HG02610 (cell line): ENCODE data around the gene EEFSEC.

Experiments
- ATAC-seq: cut with Tn5 transposase; IDR thresholded peaks from one replicate; pipeline ENCODE4 v1.9.1; 2021; ENCODE audit warnings: mild to moderate bottlenecking, moderate library complexity; ENCODE audit not compliant: unreplicated experiment

EEFSEC gene, protein sequence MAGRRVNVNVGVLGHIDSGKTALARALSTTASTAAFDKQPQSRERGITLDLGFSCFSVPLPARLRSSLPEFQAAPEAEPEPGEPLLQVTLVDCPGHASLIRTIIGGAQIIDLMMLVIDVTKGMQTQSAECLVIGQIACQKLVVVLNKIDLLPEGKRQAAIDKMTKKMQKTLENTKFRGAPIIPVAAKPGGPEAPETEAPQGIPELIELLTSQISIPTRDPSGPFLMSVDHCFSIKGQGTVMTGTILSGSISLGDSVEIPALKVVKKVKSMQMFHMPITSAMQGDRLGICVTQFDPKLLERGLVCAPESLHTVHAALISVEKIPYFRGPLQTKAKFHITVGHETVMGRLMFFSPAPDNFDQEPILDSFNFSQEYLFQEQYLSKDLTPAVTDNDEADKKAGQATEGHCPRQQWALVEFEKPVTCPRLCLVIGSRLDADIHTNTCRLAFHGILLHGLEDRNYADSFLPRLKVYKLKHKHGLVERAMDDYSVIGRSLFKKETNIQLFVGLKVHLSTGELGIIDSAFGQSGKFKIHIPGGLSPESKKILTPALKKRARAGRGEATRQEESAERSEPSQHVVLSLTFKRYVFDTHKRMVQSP

GRCh38 chr3:128153156-128154041, at the start of gene EEFSEC:
TSS of gene EEFSEC (plus strand) at chr3:128153481. CDS start at chr3:128153508, 27 bp downstream.
- ATAC-seq, result peak; percentile 87

GRCh38 chr3:128107834-128108233, 45.4 kb upstream of the EEFSEC start:
- ATAC-seq, result no peak

DNA sequence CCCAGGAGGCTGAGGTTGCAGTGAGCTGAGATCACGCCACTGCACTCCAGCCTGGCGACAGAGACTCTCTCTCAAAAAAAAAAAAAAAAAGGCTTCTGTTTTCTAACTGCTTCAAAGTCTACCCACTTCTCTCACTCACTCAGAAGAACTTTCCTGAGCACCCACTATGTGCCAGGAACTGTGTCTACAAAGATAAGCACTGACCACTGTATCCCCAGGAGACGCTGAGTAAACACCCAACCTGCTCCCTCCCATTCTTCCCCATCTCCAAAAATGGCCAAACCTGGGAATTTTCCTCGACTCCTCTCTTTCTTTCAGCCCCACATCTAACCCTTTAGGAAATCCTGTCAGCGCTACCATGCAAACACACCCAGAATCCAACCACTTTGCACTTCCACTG, 42.1 kb upstream of the EEFSEC start:
- ATAC-seq, result no peak

GRCh38 chr3:128112357-128112968, 40.8 kb upstream of the EEFSEC start:
- no peak for ATAC-seq

DNA sequence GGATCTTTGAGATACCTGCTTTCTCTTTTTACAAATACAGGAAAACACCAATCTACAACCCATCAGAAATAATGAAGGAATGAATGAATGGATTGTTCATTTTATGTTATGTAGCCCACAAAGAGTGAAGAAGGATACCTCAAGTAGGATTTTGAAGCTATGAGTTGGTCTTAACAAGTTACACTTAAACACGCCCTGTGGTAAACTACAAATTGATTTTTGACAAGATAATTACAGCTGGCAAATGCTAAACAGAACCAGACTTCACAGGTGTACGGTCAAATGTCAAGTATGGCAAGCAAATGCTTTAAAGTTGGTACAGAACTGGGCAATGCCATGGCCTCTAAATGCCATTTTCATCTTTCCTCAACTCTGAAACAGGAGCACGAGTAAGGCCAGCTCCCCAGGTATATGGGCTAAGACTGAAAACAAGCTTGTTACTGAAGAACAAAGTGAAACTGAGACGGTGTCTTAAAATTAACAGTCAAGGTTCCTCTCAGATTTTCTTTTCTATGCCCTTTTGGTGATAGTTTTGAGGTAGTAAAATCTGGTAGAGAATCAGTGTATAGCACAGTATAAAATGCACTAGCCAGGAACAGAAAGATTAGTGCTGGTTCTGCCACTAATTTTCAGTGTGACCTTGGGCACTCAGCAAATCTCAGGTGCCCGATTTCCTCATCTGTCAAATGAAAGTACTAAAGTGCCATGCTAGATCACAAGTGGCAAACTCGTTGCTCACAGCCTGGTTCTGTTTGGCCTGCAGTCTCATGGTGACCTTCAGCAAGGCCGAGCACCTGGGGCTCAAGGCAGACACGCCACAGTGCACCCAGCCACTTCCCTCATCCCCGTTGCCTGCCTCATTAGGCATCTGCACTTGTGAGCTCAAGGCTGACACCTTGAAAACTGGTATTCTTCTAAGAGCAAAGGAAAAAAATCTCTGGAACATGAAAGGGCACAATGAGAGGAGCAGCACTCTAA, 39.2 kb upstream of the EEFSEC start:
- ATAC-seq, result no peak

GRCh38 chr3:128122013-128122412, 31.3 kb upstream of the EEFSEC start:
- ATAC-seq, result no peak

- no peak for ATAC-seq
Measured at GRCh38 chr3:128123156-128123537, 30.1 kb upstream of the EEFSEC start.

DNA sequence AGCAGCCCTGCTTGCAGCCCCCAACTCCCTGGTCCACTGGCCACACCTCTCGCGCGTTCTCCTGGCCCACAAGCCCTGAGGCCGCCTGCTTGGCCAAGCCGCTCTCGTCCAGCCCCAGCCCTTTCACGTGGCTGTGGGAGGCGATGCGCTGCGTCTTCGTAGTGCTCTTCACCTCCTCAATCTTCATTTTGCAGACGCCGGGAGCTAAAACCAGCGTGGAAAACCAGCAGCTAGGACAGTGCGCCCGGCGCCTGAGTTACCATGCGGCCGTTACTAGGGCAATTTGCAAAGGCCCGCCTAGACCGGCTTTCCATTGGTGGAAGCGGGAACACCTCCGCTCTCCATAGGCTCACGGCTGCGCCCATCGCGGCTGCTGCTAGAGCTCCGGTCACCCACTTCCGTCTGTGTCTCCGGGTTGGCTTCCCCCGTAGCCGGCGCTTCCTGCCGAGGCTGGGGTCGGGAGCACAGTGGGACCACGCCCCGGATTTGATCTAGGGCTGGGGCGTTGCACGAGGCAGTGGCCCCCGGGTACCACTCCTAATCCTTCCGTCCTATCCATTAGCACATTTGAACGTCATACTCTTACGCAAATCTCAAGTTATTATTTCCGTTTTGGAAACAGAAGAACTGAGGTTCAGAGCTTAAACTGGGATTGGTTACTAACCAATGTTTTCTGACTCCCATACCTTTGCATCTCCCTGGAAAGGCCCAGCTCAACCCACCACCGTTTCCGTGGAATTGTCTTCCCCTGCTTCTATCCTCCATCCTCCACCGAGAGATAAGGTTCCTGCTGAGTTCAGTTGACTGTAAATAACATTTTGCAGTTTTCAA, 29.5 kb upstream of the EEFSEC start, which contains the start of gene RUVBL1:
RUVBL1 (minus strand) TSS at position 275 of the 831 bp plus-strand sequence; CDS start at position 187, 88 bp downstream.
- peak; percentile 99 for ATAC-seq

DNA sequence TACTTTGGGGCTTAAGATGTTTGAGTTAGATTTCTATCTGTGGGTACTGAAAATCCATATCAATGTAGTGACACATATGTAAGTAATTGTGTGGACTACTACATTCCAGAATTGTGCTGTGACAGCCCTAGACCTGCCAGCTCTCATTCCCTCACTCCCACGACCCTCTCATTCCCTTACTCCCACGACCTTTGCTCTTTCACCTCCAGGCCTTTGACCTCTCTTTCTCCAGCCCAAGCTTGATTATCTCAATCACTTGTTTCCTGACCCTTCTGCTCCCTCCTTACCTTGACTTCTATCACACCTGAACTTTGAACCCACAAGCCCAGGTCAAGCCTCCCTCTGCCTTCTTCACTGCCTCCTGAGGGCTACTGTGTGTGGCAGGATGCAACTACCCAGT, 26.0 kb upstream of the EEFSEC start:
- ATAC-seq, result no peak

GRCh38 chr3:128128251-128128650, 25.0 kb upstream of the EEFSEC start:
- no peak for ATAC-seq

- ATAC-seq, result no peak
Measured at GRCh38 chr3:128131897-128132646, 21.2 kb upstream of the EEFSEC start.

DNA sequence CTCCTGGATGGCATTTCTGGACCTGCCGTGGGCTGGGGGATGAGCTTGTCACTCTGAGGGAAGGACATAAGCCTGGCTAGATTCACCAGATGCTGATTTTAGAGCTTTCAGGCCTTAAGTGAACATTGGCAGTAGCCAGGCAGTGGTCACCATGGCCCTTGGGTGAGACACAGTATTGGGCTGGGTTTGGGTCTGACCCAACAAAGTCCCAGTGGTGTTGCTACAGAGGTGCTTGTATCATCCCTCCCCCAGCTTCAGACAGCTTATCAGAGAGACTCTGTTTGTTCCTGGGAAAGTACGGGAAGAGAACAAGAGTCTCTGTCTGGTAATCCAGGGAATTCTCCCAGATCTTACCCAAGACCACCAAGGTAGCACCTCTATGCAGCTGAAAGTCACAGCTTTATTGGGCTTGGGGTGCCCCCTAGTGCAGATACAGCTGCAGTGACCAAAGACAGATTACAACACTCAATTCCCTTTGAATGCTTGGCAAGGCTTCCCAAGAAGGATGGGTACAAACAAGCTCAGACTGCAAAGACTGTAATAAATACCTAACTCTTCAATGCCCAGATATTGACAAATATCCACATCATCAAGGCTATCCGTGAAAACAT, 19.9 kb upstream of the EEFSEC start:
- no peak for ATAC-seq

GRCh38 chr3:128143496-128143895, 9.8 kb upstream of the EEFSEC start:
- ATAC-seq, result no peak

- ATAC-seq, result no peak
Measured at GRCh38 chr3:128144512-128145187, 8.6 kb upstream of the EEFSEC start.

- ATAC-seq, result no peak
Measured at GRCh38 chr3:128145279-128145678, 8.0 kb upstream of the EEFSEC start.

DNA sequence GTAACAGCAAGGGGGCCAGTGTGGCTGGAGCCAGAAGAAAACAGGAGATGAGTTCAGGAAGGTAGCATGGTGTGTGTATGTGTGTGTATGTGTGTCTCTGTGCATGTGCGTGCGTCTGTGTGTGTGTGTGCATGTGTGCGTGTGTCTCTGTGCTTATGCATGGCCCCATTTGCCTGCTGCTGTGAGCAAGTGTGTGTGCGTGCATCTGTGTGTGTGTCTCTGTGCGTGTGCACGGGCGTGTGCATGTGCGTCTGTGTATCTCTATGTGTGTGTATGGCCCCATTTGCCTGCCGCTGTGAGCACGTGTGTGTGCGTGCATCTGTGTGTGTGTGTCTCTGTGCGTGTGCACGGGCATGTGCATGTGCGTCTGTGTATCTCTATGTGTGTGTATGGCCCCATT, 7.1 kb upstream of the EEFSEC start:
- ATAC-seq, result no peak

- no peak for ATAC-seq
Measured at GRCh38 chr3:128149650-128150049, 3.6 kb upstream of the EEFSEC start.
